Measurements from ENCODE around the gene AP3S2. TPM values are rescaled to one million over a fixed set of nuclear protein-coding genes. Genes with fewer than 3 reads are reported as not detected.

Gene AP3S2
- total and polyA plus RNA-seq, 2 of the 4 experiments (the other 2 are of a cell fraction): 12.6 to 34.1 TPM

- Histone ChIP-seq H3K9me3 (ENCODE audit: control insufficient read depth, insufficient read depth, low read length) (no peaks in the 10 kb centered on the region), H2BK5ac (ENCODE audit: low read depth, low read length, poor library complexity, severe bottlenecking) (no peak overlapping the region), H3K23ac (ENCODE audit: low read depth, low read length) (no peak overlapping the region; the same call in 1 of the 2 replicates), H4K91ac (ENCODE audit: insufficient read depth, low read depth, low read length) (no peak overlapping the region), H4K5ac (ENCODE audit: low read depth, low read length) (no peak overlapping the region), H2AFZ (replicated peaks; ENCODE audit: low read length, poor library complexity) (no peak overlapping the region), H3K27ac (ENCODE audit: insufficient read depth, low read length) (no peak overlapping the region), H2BK15ac (ENCODE audit: low read depth, low read length) (no peak overlapping the region), H3K9ac (ENCODE audit: low read depth, low read length) (no peak overlapping the region), H2BK20ac (ENCODE audit: low read depth, low read length) (no peak overlapping the region), H3K9me1 (ENCODE audit: insufficient read depth, low read length) (peaks cover 3% of the 10 kb centered on the region; the same call in 1 of the 2 replicates), H2AK9ac (replicated peaks; ENCODE audit: low read depth, low read length, poor library complexity) (no peak overlapping the region), H3K27me3 (ENCODE audit: control insufficient read depth, insufficient read depth, low read length) (no peaks in the 10 kb centered on the region), H4K20me1 (ENCODE audit: insufficient read depth, low read length) (no peaks in the 10 kb centered on the region), H3K56ac (ENCODE audit: extremely low read depth, insufficient read depth, low read length) (no peak overlapping the region), H2AK5ac (ENCODE audit: low read depth, low read length) (no peak overlapping the region), H3K18ac (ENCODE audit: low read depth, low read length) (no peak overlapping the region), H4K8ac (ENCODE audit: low read depth in 2 of 2, low read length in 2 of 2) (no peak overlapping the region), H3K4me1 (ENCODE audit: control insufficient read depth, insufficient read depth, low read length) (peaks cover under 1% of the 10 kb centered on the region; the same call in 1 of the 2 replicates), H3K4ac (ENCODE audit: low read depth, low read length) (no peak overlapping the region), H2BK120ac (ENCODE audit: low read depth, low read length) (no peak overlapping the region), H3K79me1 (ENCODE audit: low read depth in 1 of 2, low read length in 2 of 2) (peaks cover 0 to 11% of the 10 kb centered on the region in 2 experiments; a peak in 1 of 4 replicates), H3K4me2 (ENCODE audit: low read depth, low read length) (no peak overlapping the region), H3K14ac (replicated peaks; ENCODE audit: low read depth, low read length) (no peak overlapping the region), H3K4me3 (ENCODE audit: insufficient read depth, low read depth, low read length) (no peak overlapping the region), H3K36me3 (ENCODE audit: control insufficient read depth, insufficient read depth, low read length) (peaks cover 8% of the 10 kb centered on the region)
- ChIA-PET POLR2A (ENCODE audit: unreplicated experiment) (no interaction called here), CTCF (interaction anchor here (1.4 kb wide), 1 partner anchor 14 kb away, joined by 7 read pairs; no protein-coding TSS in a partner anchor)
- BruUV-seq (replicated peaks): no TSS peak
- in situ Hi-C loops (cut with MboI; ENCODE audit: low sequenced_read_pairs): no loop called here
- no peak for DNase-seq
- ATAC-seq (ENCODE audit: low read depth): no peak
- no CpG with 5 or more reads among the region's 3 CpGs for WGBS, 2 experiments (ENCODE audit: extremely low coverage in 2 of 2, insufficient read length in 1 of 2)
- intact Hi-C loops (cut with micrococcal nuclease): no loop called here
- dilution Hi-C loops (cut with HindIII; ENCODE audit: low sequenced_read_pairs, unreplicated experiment): loop anchor here (25.0 kb wide), 1 partner anchor 98 kb away; the partner anchor contains the start of gene MESP1
- TF ChIP-seq NFE2L2 (IDR thresholded peaks at IDR 0.05; ENCODE audit: low read depth, low read length) (no peak), RAD21 (IDR thresholded peaks at IDR 0.05; ENCODE audit: low read length) (no peak), SMC3 (IDR thresholded peaks at IDR 0.05; ENCODE audit: low read depth, low read length) (no peak), MAFK (IDR thresholded peaks at IDR 0.05; ENCODE audit: low read depth, low read length) (no peak), ELK1 (IDR thresholded peaks at IDR 0.05; ENCODE audit: borderline replicate concordance, low read depth, low read length) (no peak), MXI1 (IDR thresholded peaks at IDR 0.05; ENCODE audit: borderline replicate concordance, low read depth, low read length) (no peak), CEBPB (IDR thresholded peaks at IDR 0.05; ENCODE audit: low read depth, low read length) (no peak), USF2 (IDR thresholded peaks at IDR 0.05; ENCODE audit: low read depth, low read length) (no peak), FOS (IDR thresholded peaks at IDR 0.05; ENCODE audit: low read depth, low read length) (no peak), CTCF (conservative IDR thresholded peaks at IDR 0.05; ENCODE audit: low read depth, low read length) (no peak), POLR2A (IDR thresholded peaks at IDR 0.05; ENCODE audit: low read depth, low read length) (no peak), RCOR1 (IDR thresholded peaks at IDR 0.05; ENCODE audit: insufficient replicate concordance, low read length) (no peak), CHD1 (IDR thresholded peaks at IDR 0.05; ENCODE audit: low read depth, low read length) (no peak), BHLHE40 (IDR thresholded peaks at IDR 0.05; ENCODE audit: low read depth, low read length) (no peak), RFX5 (IDR thresholded peaks at IDR 0.05; ENCODE audit: low read depth, low read length) (no peak), MAZ (IDR thresholded peaks at IDR 0.05; ENCODE audit: borderline replicate concordance, low read depth, low read length) (no peak)
Measured at GRCh38 chr15:89860431-89860830, 33.4 kb downstream of the AP3S2 start.
